GM18909 (cell line): ENCODE data around the gene AGPAT4.
A peak's percentile ranks its signal among the peaks of the same experiment; 100 is the strongest.
"Not testable (repeated sequence)": the region's sequence is repeated elsewhere in the genome, so short reads cannot be mapped to it uniquely, and the experiment has no call there.

Experiments
- ATAC-seq: cut with Tn5 transposase; IDR thresholded peaks from one replicate; pipeline ENCODE4 v1.9.1; 2021; ENCODE audit warnings: mild to moderate bottlenecking; ENCODE audit not compliant: unreplicated experiment, poor library complexity

AGPAT4 gene

DNA sequence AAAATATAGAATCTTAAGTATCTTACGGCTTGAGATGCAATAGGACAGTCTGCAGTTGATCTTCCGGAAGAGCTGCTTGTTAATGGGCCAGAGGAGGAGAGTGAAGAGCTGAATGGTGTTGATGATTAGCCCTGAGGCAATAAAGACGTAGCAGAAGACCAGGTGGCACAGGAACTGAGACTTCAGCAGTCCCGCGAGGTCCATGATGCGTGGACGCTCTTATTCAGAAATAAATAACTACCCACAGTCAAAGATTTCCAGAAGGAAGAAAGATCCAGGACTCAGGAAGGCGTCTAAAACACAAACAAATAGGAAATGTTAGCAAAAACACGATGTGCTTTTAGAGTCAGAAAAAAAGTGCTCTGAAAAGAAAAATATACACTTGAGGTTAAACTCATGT is 41.9 kb downstream of the AGPAT4 start:
- no peak for ATAC-seq

DNA sequence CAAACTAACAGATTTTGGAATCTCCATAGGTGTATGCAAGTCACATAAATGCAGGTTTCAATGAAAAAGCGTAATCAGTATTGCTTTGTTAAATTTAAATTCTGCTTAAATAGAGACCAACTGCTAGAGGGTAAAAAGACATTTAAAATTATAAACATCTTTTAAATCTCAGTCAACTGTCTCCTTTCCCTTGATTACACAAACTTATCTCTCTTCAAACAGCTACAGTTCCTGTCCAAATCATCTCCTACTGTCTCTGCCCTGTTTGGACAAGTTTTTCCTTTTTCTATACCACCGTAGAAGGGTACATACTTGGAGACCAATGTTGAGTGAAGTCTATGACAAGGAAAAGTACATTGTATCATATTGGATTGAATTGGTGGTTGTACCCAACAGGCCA is 43.5 kb downstream of the AGPAT4 start:
- no peak for ATAC-seq

DNA sequence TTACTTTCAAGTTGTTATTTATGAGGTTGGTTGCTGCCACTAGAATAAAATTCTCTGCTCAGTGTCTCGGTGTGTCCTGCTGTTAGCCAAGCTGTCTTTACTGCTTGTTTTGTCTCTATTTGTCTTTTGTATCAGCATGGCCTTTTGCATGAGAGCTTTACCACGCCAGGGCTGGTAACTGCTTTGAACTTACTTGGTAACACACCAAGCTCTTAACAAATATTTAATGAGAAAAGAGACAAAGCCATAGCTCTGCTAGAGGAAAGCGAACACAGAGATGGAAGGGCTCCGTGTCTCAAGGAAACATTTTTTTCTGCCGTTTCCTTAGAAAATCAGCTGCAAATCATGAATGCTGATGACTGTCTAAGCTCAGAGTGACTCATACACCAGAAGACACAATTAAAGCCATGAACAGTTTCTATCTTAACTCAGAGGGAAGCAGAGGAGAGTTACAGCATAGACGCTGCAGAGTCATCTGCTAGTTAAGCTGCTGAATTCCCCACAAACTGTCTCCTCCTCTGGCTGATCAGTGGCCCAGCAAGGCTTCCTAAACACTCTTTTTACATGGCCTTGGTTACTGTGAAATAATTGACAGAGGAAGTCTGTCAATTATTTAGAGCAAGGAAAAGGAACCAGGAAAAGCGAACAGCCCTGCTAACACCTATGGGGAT is 44.8 kb downstream of the AGPAT4 start:
- no peak for ATAC-seq

DNA sequence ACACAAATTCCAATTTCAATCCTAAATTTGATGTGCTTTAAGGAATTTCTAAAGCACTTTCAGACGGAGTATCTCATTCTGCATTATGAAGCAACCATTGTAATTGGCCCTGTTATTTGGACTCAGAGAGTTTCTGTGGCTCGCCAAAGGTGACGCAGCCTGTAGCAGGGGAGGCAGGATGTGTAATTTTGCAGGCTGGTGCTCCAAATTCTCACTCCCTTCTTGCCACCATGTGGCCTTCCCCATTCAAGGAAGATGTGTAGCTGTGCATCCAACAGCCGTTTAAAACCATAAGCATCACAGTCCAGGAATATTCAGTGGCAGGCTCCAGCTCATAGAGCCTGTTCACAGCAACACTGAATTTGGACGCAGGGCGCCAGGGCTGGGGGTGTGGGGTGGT is 45.8 kb downstream of the AGPAT4 start:
- ATAC-seq = no peak

DNA sequence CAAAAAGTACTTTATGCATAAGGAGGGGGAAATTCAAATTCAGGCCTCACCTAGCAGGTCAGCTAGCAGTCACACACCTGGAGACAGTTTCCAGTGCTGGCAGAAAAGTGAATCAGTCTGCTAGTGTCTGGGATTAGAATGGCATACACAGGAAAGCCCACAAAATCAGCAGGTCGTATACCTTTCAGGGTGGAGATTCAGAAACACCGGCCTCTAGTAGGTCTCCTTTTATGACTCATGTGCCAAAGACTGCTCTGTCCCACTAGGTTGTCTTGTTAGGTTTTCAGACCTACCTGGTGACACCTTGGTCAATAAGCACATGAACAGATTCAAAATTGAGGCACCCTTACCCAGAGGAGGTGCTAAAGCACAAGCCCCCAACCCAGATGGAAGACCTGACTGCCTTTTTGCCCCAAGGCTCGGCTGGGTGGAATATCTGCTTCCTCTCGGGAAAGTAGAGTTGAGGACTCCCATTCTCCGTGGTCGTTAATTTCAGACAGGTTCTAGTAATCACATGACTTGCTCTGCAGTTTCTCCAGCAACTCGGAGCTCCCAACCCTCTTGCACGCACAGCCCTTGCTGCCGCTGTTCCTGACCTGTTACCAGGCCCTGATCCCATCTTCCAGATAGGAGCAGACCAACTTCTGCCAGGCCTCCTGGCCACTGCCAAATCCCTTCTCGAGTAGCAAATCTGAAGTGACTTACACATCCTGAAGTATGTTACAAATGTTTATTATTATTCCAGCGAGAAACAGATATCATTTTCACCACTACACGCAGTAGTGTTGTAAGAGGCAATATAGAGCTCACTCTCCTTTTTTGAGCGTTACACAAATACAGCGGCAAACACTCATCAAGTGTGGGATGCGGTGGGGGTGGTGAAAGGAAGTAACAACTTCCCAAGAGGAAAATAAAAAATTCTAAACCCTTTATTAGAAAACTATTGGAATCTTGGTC is 46.6 kb downstream of the AGPAT4 start:
- no peak for ATAC-seq

DNA sequence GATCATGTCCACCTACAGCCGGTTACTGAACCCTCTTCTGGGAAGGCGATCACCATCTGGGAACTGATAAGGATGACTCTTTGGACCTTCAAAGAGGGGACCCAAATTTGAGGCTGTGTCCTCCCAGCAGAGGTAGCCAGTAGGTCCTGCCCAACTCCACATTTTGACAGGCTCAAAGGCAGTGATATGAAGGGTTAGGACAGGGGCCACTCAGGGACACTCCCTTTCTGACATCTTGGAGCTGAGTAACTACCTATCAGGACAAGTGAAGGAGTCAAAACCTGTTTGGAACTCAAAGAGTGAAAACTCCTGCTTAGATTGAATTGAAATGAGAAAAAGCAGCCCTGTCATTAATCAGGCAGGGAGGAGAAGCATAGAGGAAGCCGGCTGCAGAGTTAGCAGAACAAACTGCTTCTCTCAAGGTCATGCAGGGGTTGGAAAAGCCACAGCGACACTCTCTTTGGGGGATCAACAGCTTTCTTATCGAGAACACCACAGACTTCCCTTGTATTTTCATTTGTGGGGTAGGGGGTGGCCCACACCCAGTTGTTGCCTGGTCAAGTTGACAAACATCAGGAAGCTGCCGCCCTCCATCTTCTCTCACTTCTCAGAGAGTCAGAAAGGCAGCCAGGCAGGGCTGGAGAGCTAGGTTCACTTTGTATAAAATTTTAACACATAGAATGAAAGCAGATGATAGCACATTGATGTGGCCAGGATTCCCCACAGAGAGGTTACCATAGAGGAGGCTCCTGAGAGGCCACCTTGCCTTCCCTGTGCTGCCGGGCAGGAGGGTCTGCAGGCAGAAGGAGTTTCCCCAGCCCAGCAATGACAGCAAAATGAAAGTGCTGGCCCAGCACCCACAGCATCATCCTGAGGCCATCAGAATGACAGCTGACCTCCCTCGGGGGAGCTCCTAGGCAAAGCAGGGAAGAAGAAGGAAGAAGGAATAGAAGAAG is 47.6 kb downstream of the AGPAT4 start:
- peak; percentile 40 for ATAC-seq

DNA sequence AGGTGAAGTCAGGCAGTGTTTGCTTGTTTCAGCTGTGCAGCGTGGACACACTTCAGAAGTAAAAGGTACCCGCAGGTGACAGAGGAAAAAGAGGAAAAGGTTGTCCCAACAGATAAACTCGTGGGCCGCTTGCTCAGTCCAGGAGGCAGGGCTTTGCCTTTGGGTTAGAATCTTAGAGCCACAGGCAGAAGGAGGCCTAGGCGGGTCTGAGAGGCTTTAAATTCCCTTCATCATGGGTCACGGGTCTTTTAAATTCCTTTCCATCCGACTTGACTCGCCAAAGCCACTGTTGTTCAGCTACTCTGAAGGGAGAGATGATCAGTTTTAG is 48.2 kb downstream of the AGPAT4 start:
- no peak for ATAC-seq

DNA sequence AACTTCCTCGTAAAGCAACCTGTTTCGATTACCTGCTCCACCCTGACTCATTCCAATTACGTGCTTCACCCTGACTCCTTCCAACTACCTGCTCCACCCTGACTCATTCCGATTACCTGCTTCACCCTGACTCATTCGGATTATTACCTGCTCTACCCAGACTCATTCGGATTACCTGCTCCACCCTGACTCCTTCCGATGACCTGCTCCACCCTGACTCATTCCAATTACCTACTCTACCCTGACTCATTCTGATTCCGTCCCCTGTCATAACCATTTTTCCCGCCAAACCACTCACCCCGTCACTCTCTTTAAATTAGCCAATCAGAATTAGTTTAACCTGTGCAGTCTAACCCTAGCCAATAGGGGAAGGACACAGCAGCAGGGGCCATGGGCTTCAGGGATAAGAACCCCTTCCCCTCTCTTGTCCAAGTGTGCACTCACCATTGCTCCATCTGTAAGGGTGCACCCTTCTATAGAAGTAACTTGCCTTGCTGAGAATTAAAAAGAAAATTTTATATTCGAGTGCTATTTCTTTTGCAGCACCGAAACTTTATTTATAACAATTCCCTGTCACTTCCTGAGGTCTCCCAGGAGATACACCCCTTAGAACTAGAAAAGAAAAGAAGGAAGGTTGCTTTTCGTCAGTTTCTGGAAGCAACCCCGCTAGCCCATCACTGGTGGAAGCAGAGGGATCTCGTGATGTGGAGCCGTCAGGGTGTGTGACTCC is 48.7 kb downstream of the AGPAT4 start:
- not testable (repeated sequence) for ATAC-seq

DNA sequence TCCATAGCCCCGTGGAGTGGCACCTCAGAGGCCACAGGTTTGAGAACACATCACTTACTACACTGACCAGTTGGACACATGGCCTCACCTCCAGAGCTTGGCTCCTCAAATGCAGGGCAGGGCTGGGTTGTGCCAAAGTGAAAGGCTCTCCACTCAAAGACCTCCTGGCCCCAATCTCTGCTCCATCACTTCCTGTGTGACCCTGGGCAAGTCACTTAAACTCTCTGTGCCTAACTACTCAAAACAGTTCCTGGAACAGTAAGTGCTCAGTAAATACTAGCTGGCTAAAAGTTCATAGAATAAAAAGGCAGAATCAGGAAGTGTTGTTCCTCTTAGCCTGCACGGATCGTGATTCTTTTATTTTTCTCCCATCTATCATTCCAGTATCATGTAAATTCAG is 50.2 kb downstream of the AGPAT4 start:
- ATAC-seq = no peak

DNA sequence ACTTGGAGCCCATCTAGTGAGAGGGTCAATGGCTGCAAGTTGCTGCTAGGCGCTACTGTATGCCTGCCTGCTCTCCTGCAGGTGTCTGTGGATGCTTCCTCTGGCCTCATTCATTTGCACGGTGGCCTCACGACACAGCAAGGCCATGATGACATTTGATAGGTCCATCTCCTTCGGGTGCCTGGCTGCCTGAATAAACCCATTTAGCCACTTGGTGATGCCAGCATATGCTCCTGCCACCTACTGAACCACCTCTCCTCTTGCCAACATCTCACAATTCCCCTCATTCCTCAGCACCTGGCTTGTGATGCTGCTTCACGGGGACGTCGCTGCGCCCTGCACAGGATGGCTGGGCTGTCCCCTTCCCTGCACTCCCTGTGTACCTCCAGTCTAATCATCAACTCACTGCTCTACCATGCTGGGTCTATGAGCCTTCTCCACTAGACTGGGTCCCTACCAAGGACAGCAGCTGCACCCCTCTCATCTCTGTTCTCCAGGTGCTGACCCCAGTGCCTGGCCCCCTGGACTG is 51.1 kb downstream of the AGPAT4 start:
- no peak for ATAC-seq

DNA sequence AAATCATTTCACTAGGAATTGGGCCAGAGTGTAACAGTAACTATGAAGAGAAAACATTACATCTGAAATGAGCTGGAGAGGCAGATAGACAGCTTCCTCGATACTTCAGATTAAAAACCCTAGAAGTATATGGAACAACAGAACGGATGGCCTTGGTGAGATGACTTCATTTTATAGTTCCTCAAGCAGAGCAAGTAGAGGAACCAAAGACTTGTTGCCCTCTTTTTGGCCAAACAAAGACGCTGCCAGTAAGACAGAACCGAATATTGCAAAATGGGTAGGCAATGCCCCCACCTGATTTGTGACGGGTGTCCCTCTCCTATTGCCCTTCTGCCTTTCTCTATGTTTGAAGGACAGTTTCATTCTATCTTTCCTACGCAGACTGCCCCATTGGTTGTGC is 53.5 kb downstream of the AGPAT4 start:
- no peak for ATAC-seq

DNA sequence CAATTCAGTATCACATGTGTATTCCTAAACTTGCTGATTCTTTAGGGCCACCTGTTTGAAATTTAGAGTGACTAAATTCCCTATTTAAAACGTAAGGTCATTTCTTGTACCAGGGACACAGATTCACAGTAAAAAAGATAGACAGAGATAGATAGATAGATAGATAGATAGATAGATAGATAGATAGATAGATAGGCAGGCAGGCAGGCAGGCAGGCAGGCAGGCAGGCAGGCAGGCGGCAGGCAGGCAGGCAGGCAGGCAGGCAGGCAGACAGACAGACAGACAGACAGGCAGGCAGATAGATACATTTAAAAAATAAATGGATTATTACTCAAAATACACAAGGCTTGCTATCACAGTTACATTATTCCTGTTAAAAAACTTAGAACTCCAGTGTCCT is 54.2 kb downstream of the AGPAT4 start:
- no peak for ATAC-seq

DNA sequence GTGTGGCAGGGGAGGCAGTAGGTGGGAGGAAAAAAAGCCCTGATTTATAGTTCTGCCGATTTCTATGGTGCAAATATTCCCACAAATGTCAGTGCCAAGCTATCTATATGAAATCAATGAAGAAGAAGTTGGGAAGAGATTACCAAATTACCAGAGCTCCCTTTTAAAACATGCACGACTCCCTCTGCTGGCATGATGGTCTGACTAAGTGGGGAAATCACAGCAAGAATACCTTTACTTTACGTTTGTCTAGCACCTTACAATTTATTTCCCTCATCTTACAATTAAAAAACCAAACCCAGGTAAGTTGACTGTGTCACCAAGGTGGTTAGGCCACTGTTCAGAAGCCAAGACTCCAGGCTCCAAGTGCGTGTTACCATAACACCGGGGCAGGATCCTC is 55.6 kb downstream of the AGPAT4 start:
- ATAC-seq = no peak

DNA sequence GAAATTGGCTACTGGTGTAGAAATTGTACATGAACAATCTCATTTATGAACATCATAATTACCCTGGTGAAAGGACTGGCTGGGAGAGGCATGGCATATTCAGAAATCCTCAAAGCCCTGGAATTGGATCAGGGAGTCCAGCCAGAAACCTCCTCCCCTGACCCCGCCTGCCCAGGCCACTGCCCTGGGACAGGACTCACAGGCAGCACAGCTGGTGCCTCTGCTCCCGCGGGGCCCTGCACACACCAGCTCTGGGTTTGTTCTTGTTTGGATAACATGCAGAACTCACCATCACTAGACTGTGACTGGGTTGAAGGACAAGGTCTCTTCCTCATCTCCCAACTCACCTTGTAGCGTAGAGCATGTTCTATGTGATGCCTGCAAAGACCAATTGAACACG is 56.2 kb downstream of the AGPAT4 start:
- no peak for ATAC-seq

DNA sequence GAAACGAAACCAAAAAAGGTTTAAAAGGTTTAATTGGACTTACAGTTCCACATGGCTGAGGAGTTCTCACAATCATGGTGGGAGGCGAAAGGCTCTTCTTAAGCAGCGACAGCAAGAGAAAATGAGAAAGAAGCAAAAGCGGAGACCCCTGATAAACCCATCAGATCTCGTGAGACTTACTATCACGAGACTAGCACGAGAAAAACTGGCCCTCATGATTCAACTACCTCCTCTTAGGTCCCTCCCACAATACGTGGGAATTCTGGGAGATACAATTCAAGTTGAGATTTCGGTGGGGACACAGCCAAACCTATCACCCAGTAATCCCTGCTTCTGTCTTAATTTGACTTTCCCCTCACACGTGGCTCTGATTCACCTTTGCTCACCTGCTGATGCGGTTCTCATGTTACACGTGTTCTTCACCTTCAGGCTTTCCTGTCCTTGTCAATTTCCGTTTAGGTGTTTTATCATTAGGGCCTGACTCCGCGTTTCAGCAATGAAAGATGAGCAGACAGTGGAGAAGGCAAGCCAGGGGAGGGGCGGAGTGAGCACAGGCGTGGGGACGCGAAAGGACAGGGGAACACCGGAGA is 57.1 kb downstream of the AGPAT4 start:
- no peak for ATAC-seq

DNA sequence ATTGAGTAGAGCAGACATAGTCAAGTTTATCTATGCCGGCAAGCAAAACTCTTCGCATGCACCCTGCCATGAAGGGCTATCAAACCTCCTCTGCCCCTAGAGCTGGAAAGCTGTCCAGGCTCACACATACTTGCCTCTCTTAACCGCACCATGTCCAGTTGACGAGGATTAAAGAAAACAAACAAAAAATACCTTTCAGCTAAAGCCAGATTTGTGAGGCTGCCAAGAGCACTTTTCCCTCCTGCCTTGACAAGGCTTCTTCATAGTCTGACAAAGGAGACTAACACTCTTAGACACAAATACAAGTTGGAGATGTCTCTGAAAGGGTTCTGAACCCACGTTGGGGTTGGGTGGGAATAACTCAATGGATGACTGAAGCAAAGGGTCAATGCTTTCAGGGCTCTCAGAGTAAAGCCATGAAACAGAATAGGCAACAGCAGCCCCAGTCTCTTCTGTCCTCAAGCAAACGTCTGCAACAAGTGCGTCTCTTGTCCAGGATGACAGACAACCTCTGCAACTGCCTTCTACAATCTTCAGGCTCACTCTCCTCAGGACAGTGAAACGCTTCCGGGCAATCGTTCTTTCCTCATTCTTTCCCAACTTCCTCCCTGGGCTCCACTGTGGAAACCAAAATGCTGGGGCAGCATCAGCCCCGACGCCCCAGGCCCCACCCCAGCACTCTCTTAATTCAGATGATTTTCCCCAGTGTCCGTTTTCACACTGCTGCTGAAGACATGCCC is 57.8 kb downstream of the AGPAT4 start:
- no peak for ATAC-seq

DNA sequence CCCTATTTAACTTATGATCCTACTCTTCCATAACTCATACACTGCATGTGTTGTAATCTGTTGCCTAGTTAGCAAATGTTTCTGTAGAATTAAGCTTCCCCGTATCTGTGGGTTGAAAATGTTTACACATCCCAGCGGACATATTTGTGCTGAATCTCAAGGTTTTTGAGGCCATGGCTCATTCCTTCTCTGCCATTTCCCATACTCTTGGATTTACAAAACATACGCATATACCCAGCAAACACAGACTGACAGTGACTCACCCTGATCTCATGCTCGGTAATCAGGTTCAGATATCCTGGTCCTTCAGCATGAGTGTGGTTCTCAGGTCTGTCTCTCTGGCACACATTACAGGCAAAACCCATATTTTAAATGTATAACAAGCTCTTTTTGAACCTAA is 58.7 kb downstream of the AGPAT4 start:
- no peak for ATAC-seq

DNA sequence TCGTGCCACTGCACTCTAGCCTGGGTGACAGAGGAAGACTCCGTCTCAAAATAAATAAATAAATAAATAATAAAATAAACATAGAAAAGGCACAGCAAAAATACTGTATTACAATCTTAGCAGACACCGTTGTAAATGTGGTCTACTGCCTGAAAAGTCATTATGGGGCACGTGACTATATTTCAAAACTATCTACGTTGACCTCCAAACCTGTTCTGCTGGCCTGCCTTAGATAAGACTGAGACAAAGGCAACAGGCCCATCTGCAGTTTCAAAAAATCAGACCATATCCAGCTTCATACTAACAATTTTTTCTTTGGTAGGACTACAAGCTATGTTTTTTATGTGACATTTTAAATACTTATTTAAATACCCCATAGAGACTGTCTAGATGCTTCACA is 59.1 kb downstream of the AGPAT4 start:
- no peak for ATAC-seq

DNA sequence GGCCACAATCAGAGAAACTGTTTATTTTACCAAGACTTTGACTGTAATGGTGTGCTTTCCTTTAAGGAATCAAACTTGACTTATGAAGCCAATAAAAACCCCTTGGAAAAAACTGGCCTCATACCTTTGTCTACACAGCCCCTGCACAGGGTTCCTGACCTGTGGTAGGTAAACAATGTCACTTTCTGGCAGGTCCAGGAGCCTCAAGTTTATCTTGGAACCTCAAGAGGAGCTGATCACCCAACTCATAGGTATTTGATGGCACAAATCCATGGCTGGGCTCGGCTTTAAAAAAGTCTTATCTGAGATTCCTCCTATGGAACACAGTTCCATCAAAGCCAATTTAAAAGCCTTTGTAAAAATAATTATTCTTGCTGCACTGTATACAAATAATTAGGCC is 61.0 kb downstream of the AGPAT4 start:
- ATAC-seq = no peak
